ENCODE measurements around the gene CDC5L. TPM values are rescaled to one million over a fixed set of nuclear protein-coding genes. Genes with fewer than 3 reads are reported as not detected.
A peak's percentile ranks its signal among the peaks of the same experiment; 100 is the strongest.

Gene CDC5L
- total and polyA plus RNA-seq, 9 donors, result 18.6 to 28.0 (median 23.9) TPM

DNA sequence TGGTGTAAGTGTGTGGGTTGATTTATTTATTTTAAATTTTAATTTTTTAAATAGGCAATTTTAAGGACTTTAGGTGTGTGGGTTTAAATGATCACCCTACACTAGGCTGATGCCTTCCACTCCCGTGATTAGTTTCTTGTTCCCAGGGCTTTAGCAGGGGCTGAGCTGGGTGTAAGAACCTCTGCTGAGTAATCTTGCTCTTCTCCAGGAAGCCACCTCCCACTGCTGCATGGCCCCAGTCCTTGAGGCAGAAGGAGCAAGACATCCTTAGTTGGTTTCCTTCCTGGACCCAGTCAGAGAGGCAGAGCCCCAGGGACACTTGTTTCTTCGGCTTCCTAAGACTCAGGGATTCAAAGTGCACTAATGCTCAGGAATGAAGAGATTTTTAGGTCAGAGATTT, 19.8 kb upstream of the CDC5L start:
- Histone ChIP-seq H3K4me3 (ENCODE audit: low read length) (no peak overlapping the region), H3K4me1 (ENCODE audit: control insufficient read depth, insufficient read depth, low read length) (no peaks in the 10 kb centered on the region), H3K27me3 (ENCODE audit: control insufficient read depth, insufficient read depth, low read length) (peaks cover 4% of the 10 kb centered on the region), H3K9me3 (replicated peaks; ENCODE audit: control insufficient read depth, low read depth, low read length) (no peaks in the 10 kb centered on the region), H3K36me3 (ENCODE audit: control insufficient read depth, insufficient read depth, low read length) (no peaks in the 10 kb centered on the region), H3K27ac (ENCODE audit: low read length) (no peak overlapping the region)
- no CpG with 5 or more reads among the region's 2 CpGs for WGBS (ENCODE audit: insufficient coverage)
- DNase-seq, result no peak

GRCh38 chr6:44373051-44373450, 14.5 kb upstream of the CDC5L start:
- Histone ChIP-seq H3K27ac (ENCODE audit: low read length) (no peak overlapping the region), H3K4me1 (ENCODE audit: control insufficient read depth, insufficient read depth, low read length) (no peaks in the 10 kb centered on the region), H3K27me3 (ENCODE audit: control insufficient read depth, insufficient read depth, low read length) (peaks cover 2% of the 10 kb centered on the region), H3K36me3 (ENCODE audit: control insufficient read depth, insufficient read depth, low read length) (no peaks in the 10 kb centered on the region), H3K4me3 (ENCODE audit: low read length) (no peak overlapping the region), H3K9me3 (replicated peaks; ENCODE audit: control insufficient read depth, low read depth, low read length) (no peaks in the 10 kb centered on the region)
- DNase-seq, result no peak
- 83% methylated on average over 2 of the region's 3 CpGs for WGBS (ENCODE audit: insufficient coverage)

DNA sequence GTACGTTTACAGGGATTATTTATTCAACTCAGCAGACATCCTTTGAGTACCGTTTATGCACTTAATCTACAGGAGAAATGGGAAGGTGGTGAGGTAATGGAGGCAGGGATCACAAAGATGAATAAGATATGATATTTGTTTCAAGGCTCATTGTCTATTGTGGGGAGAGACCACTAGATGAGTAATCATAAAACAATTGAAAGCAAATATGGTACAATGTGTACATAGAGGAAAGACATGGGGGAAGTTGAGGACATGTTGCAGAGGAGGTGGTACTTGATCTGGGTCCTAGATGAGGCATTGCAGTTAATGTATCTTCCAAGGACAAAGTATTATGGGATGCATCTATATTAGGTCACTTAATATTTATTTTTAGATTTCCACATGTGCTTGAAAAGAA, 13.7 kb upstream of the CDC5L start:
- Histone ChIP-seq H3K4me1 (ENCODE audit: control insufficient read depth, insufficient read depth, low read length) (no peaks in the 10 kb centered on the region), H3K36me3 (ENCODE audit: control insufficient read depth, insufficient read depth, low read length) (no peaks in the 10 kb centered on the region), H3K27me3 (ENCODE audit: control insufficient read depth, insufficient read depth, low read length) (peaks cover 2% of the 10 kb centered on the region), H3K27ac (ENCODE audit: low read length) (no peak overlapping the region), H3K9me3 (replicated peaks; ENCODE audit: control insufficient read depth, low read depth, low read length) (no peaks in the 10 kb centered on the region), H3K4me3 (ENCODE audit: low read length) (no peak overlapping the region)
- DNase-seq, result no peak
- WGBS (ENCODE audit: insufficient coverage), result no CpG with 5 or more reads among the region's 2 CpGs

- Histone ChIP-seq H3K36me3 (ENCODE audit: control insufficient read depth, insufficient read depth, low read length) (no peaks in the 10 kb centered on the region), H3K27ac (ENCODE audit: low read length) (no peak overlapping the region)
- whole genome bisulfite sequencing (ENCODE audit: insufficient coverage), result 93% methylated on average over 3 of the region's 3 CpGs
These were observed 12.4 kb upstream of the CDC5L start for GRCh38 chr6:44375071-44375470.

DNA sequence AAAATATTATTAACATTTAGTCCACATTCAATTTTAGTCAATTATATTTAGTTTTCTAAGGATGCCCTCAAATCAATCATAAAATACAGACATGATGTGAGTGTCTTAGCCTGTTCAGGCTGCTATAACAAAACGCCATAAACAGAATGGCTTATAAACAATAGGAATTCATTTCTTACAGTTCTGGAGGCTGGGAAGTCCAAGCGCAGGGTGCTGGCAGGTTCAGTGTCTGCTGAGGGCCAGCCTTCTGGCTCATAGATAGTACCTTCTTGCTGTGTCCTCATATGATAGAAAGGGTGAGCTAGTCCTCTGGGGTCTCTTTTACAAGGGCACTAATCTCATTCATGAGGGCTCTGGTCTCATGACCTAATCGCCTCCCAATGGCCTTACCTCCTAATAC, 10.0 kb upstream of the CDC5L start:
- Histone ChIP-seq H3K27me3 (ENCODE audit: control insufficient read depth, insufficient read depth, low read length) (no peaks in the 10 kb centered on the region), H3K4me1 (ENCODE audit: control insufficient read depth, insufficient read depth, low read length) (no peaks in the 10 kb centered on the region), H3K36me3 (ENCODE audit: control insufficient read depth, insufficient read depth, low read length) (no peaks in the 10 kb centered on the region), H3K4me3 (ENCODE audit: low read length) (no peak overlapping the region), H3K27ac (ENCODE audit: low read length) (no peak overlapping the region), H3K9me3 (replicated peaks; ENCODE audit: control insufficient read depth, low read depth, low read length) (no peaks in the 10 kb centered on the region)
- no peak for DNase-seq
- WGBS (ENCODE audit: insufficient coverage), result 100% methylated on average over 1 of the region's 3 CpGs

More at GRCh38 chr6:44375071-44375470, 12.4 kb upstream of the CDC5L start:
- H3K4me3 ChIP-seq (ENCODE audit: low read length), result no peak overlapping the region
- H3K27me3 ChIP-seq (ENCODE audit: control insufficient read depth, insufficient read depth, low read length), result no peaks in the 10 kb centered on the region
- no peak for DNase-seq
- no peaks in the 10 kb centered on the region for H3K9me3 ChIP-seq (replicated peaks; ENCODE audit: control insufficient read depth, low read depth, low read length)
- no peaks in the 10 kb centered on the region for H3K4me1 ChIP-seq (ENCODE audit: control insufficient read depth, insufficient read depth, low read length)

DNA sequence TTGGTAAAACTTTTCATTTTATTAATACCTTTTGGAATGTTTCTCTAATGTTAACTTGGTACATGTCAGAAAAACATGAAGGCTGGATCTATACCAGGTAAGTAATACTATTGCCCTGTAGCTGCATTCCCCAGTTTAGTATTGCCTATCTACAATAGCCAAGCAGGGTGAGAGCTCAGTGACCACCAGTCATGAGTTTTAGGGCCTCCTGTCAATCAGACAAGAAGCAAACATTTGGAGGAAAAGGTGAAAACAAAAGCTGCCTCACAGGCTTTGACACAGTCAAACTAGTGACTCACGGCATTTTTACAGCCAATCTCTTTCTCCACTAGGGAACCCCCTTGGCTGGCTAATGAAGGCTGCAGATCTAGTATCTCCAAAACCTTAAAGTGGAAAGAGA, 9.5 kb upstream of the CDC5L start:
- no peak for DNase-seq

DNA sequence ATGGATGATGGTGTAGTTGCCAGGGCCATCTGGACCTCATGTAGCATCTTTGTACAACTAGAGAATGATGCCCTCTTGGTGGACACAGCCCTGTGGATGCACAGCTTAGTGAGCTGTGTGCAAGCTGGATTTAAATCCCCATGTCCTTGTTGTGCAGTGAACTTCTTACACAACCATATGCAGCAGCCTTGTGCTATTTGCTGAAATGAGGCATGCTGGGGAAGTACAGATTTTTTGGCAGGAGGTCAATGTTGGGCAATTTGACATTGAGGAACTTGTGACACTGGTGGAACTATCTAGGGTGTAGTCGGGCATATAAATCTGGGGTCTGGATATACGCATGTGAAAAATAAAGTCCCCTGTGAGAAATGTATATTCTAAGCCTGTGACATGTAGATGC, 5.8 kb upstream of the CDC5L start:
- peak; percentile 76 for DNase-seq
- H3K9me3 ChIP-seq (replicated peaks; ENCODE audit: control insufficient read depth, low read depth, low read length), result no peaks in the 10 kb centered on the region
- H3K27ac ChIP-seq (ENCODE audit: low read length), result no peak overlapping the region
- H3K4me3 ChIP-seq (ENCODE audit: low read length), result no peak overlapping the region
- no peaks in the 10 kb centered on the region for H3K27me3 ChIP-seq (ENCODE audit: control insufficient read depth, insufficient read depth, low read length)
- no CpG with 5 or more reads among the region's 2 CpGs for WGBS (ENCODE audit: insufficient coverage)
- no peaks in the 10 kb centered on the region for H3K36me3 ChIP-seq (ENCODE audit: control insufficient read depth, insufficient read depth, low read length)
- H3K4me1 ChIP-seq (ENCODE audit: control insufficient read depth, insufficient read depth, low read length), result peaks cover 2% of the 10 kb centered on the region

More for the DNA sequence above, 9.5 kb upstream of the CDC5L start:
- no peaks in the 10 kb centered on the region for H3K9me3 ChIP-seq (replicated peaks; ENCODE audit: control insufficient read depth, low read depth, low read length)
- no peak overlapping the region for H3K4me3 ChIP-seq (ENCODE audit: low read length)
- H3K4me1 ChIP-seq (ENCODE audit: control insufficient read depth, insufficient read depth, low read length), result no peaks in the 10 kb centered on the region
- H3K36me3 ChIP-seq (ENCODE audit: control insufficient read depth, insufficient read depth, low read length), result no peaks in the 10 kb centered on the region
- H3K27me3 ChIP-seq (ENCODE audit: control insufficient read depth, insufficient read depth, low read length), result no peaks in the 10 kb centered on the region
- H3K27ac ChIP-seq (ENCODE audit: low read length), result no peak overlapping the region
- WGBS (ENCODE audit: insufficient coverage), result no CpG with 5 or more reads among the region's 1 CpG

DNA sequence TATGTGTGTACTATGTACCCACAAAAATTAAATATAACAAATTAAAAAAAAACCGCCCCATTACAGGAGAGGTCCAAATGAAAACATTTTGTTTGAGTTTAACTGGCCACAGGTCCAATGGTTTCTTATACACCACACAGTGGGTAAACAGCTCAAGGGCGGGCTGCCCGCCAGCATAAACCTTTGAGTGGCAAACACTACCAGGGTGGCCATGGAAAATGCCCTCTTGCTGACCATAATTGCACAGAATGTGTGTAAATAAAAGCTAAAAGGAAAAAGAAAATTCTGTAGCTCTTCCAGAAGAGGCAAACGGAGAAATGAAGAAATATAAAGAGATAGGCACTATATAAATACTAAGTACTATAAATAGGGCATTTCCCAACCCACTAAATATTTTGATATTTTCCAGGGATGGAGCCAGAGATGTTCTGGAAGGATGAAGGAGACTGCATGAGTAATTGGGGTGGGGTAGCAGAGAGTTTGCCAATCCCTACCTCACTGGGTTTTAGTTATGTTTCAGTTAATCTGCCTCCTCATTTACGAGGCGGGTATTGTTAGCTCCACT, 1.1 kb upstream of the CDC5L start:
- DNase-seq, result peak; percentile 89
- H3K4me3 ChIP-seq (ENCODE audit: low read length), result peak overlapping the region; percentile 94
- peaks cover 14% of the 10 kb centered on the region for H3K4me1 ChIP-seq (ENCODE audit: control insufficient read depth, insufficient read depth, low read length)
- H3K27me3 ChIP-seq (ENCODE audit: control insufficient read depth, insufficient read depth, low read length), result no peaks in the 10 kb centered on the region
- peak overlapping the region; percentile 100 for H3K27ac ChIP-seq (ENCODE audit: low read length)
- no CpG with 5 or more reads among the region's 6 CpGs for WGBS (ENCODE audit: insufficient coverage)
- H3K9me3 ChIP-seq (replicated peaks; ENCODE audit: control insufficient read depth, low read depth, low read length), result no peaks in the 10 kb centered on the region
- peaks cover 2% of the 10 kb centered on the region for H3K36me3 ChIP-seq (ENCODE audit: control insufficient read depth, insufficient read depth, low read length)

DNA sequence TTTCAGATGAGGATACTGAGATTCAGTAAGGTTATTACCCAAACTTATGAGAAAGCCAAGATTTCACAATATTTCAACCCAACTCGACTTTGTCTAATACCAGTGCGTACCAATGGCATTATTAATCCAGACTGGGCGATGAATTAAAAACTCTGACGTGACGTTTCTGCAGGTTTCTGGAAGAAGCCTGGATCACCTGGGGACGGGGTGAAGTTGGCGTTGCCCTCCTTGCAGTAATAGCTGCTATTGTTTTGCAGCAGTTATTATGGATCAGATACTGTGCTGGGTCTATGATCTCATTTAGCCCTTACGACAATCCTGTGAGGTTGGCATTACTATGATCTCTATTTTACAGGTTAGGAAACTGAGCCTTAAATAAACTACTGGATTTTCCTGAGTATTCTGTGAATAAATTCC, 569 bp upstream of the CDC5L start:
- peak overlapping the region; percentile 94 for H3K4me3 ChIP-seq (ENCODE audit: low read length)
- no peak for DNase-seq
- WGBS (ENCODE audit: insufficient coverage), result 17% methylated on average over 2 of the region's 8 CpGs
- no peaks in the 10 kb centered on the region for H3K9me3 ChIP-seq (replicated peaks; ENCODE audit: control insufficient read depth, low read depth, low read length)
- no peaks in the 10 kb centered on the region for H3K27me3 ChIP-seq (ENCODE audit: control insufficient read depth, insufficient read depth, low read length)
- H3K27ac ChIP-seq (ENCODE audit: low read length), result peak overlapping the region; percentile 100
- peaks cover 7% of the 10 kb centered on the region for H3K36me3 ChIP-seq (ENCODE audit: control insufficient read depth, insufficient read depth, low read length)
- peaks cover 14% of the 10 kb centered on the region for H3K4me1 ChIP-seq (ENCODE audit: control insufficient read depth, insufficient read depth, low read length)

- Histone ChIP-seq H3K9me3 (replicated peaks; ENCODE audit: control insufficient read depth, low read depth, low read length) (no peaks in the 10 kb centered on the region), H3K4me1 (ENCODE audit: control insufficient read depth, insufficient read depth, low read length) (peaks cover 14% of the 10 kb centered on the region), H3K27ac (ENCODE audit: low read length) (peak overlapping the region; percentile 100), H3K27me3 (ENCODE audit: control insufficient read depth, insufficient read depth, low read length) (no peaks in the 10 kb centered on the region), H3K36me3 (ENCODE audit: control insufficient read depth, insufficient read depth, low read length) (peaks cover 11% of the 10 kb centered on the region), H3K4me3 (ENCODE audit: low read length) (peak overlapping the region; percentile 94)
- DNase-seq, result no peak
- WGBS (ENCODE audit: insufficient coverage), result 0% methylated on average over 6 of the region's 10 CpGs
These were observed 605 bp downstream of the CDC5L start for GRCh38 chr6:44388135-44388487.

- no peaks in the 10 kb centered on the region for H3K27me3 ChIP-seq (ENCODE audit: control insufficient read depth, insufficient read depth, low read length)
These were observed 1.4 kb downstream of the CDC5L start for GRCh38 chr6:44388887-44389286.

More at GRCh38 chr6:44388887-44389286, 1.4 kb downstream of the CDC5L start:
- Histone ChIP-seq H3K4me1 (ENCODE audit: control insufficient read depth, insufficient read depth, low read length) (peaks cover 14% of the 10 kb centered on the region), H3K4me3 (ENCODE audit: low read length) (no peak overlapping the region), H3K9me3 (replicated peaks; ENCODE audit: control insufficient read depth, low read depth, low read length) (no peaks in the 10 kb centered on the region), H3K36me3 (ENCODE audit: control insufficient read depth, insufficient read depth, low read length) (peaks cover 19% of the 10 kb centered on the region), H3K27ac (ENCODE audit: low read length) (no peak overlapping the region)
- DNase-seq, result no peak
- 86% methylated on average over 1 of the region's 5 CpGs for WGBS (ENCODE audit: insufficient coverage)

Data from muscle of leg (tissue), 11 donors.